ENCODE data around the gene NINL. TPM values are rescaled to one million over a fixed set of nuclear protein-coding genes. Genes with fewer than 3 reads are reported as not detected.

Gene NINL
- total RNA-seq, 4 donors from 2014 or later: 2.5 to 11.6 (median 4.7) TPM

DNA sequence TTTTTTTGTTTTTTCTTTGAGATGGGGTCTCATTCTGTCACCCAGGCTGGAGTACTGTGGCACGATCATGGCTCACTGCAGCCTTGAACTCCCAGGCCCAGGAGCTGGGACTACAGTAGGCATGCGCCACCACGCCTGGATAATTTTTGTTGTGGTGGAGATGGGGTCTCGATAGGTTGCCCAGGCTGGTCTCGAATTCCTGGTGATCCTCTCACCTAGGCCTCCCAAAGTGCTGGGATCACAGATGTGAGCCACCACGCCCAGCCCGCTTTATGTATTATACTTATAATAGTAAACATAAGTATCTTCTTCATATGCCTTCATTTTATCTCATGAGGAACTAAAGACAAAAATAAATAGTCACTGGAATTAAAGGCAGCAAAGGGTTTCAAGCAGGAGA is 114.3 kb downstream of the NINL start:
- peaks cover 0 to 61% (median 3%) of the 10 kb centered on the region in 3 donors for H3K36me3 ChIP-seq
- no peaks in the 10 kb centered on the region for H3K9me3 ChIP-seq
- TF ChIP-seq, protein P1, sequence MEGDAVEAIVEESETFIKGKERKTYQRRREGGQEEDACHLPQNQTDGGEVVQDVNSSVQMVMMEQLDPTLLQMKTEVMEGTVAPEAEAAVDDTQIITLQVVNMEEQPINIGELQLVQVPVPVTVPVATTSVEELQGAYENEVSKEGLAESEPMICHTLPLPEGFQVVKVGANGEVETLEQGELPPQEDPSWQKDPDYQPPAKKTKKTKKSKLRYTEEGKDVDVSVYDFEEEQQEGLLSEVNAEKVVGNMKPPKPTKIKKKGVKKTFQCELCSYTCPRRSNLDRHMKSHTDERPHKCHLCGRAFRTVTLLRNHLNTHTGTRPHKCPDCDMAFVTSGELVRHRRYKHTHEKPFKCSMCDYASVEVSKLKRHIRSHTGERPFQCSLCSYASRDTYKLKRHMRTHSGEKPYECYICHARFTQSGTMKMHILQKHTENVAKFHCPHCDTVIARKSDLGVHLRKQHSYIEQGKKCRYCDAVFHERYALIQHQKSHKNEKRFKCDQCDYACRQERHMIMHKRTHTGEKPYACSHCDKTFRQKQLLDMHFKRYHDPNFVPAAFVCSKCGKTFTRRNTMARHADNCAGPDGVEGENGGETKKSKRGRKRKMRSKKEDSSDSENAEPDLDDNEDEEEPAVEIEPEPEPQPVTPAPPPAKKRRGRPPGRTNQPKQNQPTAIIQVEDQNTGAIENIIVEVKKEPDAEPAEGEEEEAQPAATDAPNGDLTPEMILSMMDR (IDR thresholded peaks at IDR 0.05): no peak
- no peak for TF ChIP-seq POLR2A (IDR thresholded peaks at IDR 0.05)
- no peak overlapping the region for H3K4me3 ChIP-seq
- intact Hi-C loops (cut with DNase I): no loop called here
- no peaks in the 10 kb centered on the region for H3K4me1 ChIP-seq
- no peaks in the 10 kb centered on the region for H3K27me3 ChIP-seq
- no peak overlapping the region for H3K27ac ChIP-seq
- 92 to 96% methylated on average over 7 of the region's 7 CpGs for WGBS, 2 donors
- DNase-seq: no peak

DNA sequence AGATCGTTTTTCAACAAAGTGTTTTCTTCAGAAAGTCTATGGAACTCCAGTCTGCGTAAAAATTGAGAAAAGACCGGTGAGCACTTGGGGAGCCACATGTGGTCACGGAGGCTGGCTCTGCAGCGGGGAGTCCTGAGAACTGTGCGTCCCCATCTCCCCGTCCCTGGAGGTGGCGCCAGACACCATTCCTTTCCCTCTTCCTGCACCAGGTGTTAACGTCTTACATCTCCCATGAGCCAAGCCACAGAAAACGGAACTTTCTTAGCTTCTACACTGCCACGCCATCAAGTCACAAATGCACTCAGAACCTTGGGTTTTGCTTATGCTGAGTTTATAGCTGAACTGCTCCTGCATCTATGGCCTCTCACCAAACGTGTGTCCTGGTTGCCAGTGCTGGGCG is 115.3 kb downstream of the NINL start:
- no peak overlapping the region for H3K27ac ChIP-seq
- H3K36me3 ChIP-seq: peaks cover 0 to 66% (median 3%) of the 10 kb centered on the region in 3 donors
- intact Hi-C loops (cut with DNase I): no loop called here
- H3K9me3 ChIP-seq: no peaks in the 10 kb centered on the region
- WGBS, 2 donors: 43 to 54% methylated on average over 4 to 12 of the region's 13 CpGs
- H3K4me1 ChIP-seq: no peaks in the 10 kb centered on the region
- H3K4me3 ChIP-seq: no peak overlapping the region
- DNase-seq: no peak
- no peaks in the 10 kb centered on the region for H3K27me3 ChIP-seq
- no peak for TF ChIP-seq POLR2A (IDR thresholded peaks at IDR 0.05)
- TF ChIP-seq, protein P1 (IDR thresholded peaks at IDR 0.05): peak in 5 of 6 experiments; percentile 40 to 77 (median 56)

DNA sequence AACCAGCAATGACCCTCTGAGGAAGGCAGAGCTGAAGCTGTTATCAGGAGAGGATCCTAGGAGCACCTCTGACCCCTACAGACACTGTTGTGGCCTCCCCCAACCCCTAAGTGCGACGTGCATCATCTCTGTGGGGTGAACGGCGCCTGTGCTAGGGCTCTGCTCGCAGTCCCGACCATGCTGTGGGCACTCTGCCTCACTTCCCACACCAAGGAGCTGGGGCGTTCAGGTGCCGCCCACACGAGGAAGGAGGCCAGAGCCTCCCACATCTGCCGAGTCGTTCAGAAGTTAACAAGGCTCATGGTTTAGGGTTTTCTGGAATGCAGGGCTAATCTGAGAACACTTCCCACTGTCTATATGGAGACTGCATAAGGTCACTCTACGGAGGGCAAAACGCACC is 115.8 kb downstream of the NINL start:
- H3K9me3 ChIP-seq: no peaks in the 10 kb centered on the region
- no peak for DNase-seq

DNA sequence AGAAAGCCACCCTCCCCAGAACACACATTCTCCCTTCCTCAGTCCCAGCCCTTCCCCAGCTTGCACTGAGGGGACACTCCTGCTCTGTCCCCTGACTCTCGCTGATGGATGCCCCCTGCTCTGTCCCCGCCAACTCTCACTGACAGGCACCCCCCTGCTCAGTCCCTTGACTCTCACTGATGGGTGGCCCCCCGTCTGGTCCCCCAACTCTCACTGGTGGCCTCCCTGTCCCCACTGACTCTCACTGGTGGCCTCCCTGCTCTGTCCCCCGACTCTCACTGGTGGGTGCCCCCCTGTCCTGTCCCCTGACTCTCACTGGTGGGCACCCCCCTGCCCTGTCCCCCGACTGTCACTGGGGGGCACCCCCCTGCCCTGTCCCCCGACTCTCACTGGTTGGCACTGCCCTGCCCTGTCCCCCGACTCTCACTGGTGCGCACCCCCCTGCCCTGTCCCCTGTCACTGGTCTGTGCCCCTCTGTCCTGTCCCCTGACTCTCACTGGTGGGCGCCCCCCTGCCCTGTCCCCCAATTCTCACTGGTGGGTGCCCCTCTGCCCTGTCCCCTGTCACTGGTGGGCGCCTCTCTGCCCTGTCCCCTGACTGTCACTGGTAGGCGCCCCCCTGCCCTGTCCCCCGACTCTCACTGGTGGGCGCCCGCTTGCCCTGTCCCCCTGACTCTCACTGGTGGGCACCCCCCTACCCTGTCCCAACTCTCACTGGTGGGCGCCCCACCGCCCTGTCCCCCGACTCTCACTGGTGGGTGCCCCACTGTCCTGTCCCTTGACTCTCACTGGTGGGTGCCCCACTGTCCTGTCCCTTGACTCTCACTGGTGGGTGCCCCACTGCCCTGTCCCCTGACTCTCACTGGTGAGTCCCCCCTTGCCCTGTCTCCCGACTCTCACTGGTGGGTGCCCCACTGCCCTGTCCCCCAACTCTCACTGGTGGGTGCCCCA is 116.9 kb downstream of the NINL start:
- H3K27me3 ChIP-seq: no peaks in the 10 kb centered on the region
- no peak overlapping the region for H3K27ac ChIP-seq
- TF ChIP-seq, protein P1 (IDR thresholded peaks at IDR 0.05): no peak
- TF ChIP-seq POLR2A (IDR thresholded peaks at IDR 0.05): no peak
- no peak overlapping the region for H3K4me3 ChIP-seq
- intact Hi-C loops (cut with DNase I): no loop called here
- 64 to 92% methylated on average over 2 to 14 of the region's 18 CpGs for WGBS, 2 donors
- no peak for DNase-seq
- H3K36me3 ChIP-seq: peaks cover 0 to 76% (median 3%) of the 10 kb centered on the region in 3 donors
- no peaks in the 10 kb centered on the region for H3K9me3 ChIP-seq
- H3K4me1 ChIP-seq: no peaks in the 10 kb centered on the region

More for the DNA sequence above, 115.8 kb downstream of the NINL start:
- H3K27me3 ChIP-seq: no peaks in the 10 kb centered on the region
- intact Hi-C loops (cut with DNase I): no loop called here
- peaks cover 0 to 71% (median 3%) of the 10 kb centered on the region in 3 donors for H3K36me3 ChIP-seq
- no peaks in the 10 kb centered on the region for H3K4me1 ChIP-seq
- WGBS, 2 donors: 69 to 85% methylated on average over 2 to 7 of the region's 13 CpGs
- TF ChIP-seq POLR2A (IDR thresholded peaks at IDR 0.05): no peak
- TF ChIP-seq, protein P1 (IDR thresholded peaks at IDR 0.05): no peak
- H3K27ac ChIP-seq: no peak overlapping the region
- no peak overlapping the region for H3K4me3 ChIP-seq

DNA sequence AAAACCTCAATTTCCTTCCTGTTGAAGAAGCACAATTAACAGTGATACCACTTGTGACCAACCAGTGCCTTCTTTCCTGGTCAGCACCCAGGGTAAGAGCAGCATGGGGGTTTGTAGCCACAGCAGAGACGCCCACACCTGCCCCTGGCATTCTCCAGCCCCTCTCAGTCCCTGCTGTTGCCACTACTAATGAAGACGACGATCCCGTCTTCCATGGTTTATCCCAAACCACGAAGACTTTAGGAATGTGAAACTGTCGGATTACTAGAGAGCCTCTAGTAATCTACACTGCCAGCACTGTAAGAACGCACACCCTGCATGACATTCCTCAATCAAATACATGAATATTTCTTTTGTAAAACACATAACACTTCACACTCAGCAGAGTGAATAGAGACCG is 117.9 kb downstream of the NINL start:
- TF ChIP-seq, protein P1 (IDR thresholded peaks at IDR 0.05): no peak
- TF ChIP-seq POLR2A (IDR thresholded peaks at IDR 0.05): no peak
- Histone ChIP-seq H3K9me3 (no peaks in the 10 kb centered on the region), H3K27me3 (no peaks in the 10 kb centered on the region), H3K27ac (no peak overlapping the region), H3K36me3 (peaks cover 0 to 78% (median 3%) of the 10 kb centered on the region in 3 donors), H3K4me3 (no peak overlapping the region), H3K4me1 (no peaks in the 10 kb centered on the region)
- WGBS, 2 donors: 84 to 89% methylated on average over 8 of the region's 8 CpGs
- intact Hi-C loops (cut with DNase I): no loop called here
- DNase-seq: no peak
